Measurements from ENCODE around the gene ENOX1.

ENOX1 gene

DNA sequence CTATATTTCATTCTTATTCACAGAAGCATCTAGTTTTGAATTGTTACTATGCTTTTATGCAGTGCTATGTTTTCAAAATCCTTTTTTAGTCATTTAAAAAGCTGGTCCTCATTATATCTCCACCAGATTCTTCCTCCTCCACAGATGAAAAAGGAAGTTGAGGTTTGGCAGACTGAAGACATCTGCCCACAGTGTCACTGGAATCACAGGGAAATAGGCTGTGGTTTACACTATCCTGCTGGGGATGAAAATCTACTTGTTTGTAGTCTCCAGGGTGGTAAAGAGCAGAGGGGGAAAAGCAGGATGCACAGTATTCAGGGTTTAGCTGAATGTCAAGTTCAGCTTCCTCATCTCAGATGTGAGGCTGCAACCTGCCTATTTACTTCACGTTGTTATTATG, 412.2 kb downstream of the ENOX1 start:
- TF ChIP-seq, protein P1, sequence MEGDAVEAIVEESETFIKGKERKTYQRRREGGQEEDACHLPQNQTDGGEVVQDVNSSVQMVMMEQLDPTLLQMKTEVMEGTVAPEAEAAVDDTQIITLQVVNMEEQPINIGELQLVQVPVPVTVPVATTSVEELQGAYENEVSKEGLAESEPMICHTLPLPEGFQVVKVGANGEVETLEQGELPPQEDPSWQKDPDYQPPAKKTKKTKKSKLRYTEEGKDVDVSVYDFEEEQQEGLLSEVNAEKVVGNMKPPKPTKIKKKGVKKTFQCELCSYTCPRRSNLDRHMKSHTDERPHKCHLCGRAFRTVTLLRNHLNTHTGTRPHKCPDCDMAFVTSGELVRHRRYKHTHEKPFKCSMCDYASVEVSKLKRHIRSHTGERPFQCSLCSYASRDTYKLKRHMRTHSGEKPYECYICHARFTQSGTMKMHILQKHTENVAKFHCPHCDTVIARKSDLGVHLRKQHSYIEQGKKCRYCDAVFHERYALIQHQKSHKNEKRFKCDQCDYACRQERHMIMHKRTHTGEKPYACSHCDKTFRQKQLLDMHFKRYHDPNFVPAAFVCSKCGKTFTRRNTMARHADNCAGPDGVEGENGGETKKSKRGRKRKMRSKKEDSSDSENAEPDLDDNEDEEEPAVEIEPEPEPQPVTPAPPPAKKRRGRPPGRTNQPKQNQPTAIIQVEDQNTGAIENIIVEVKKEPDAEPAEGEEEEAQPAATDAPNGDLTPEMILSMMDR (IDR thresholded peaks at IDR 0.05): no peak
- TF ChIP-seq ZFX (IDR thresholded peaks at IDR 0.05; ENCODE audit: borderline replicate concordance): no peak
- no peak overlapping the region for H3K27ac ChIP-seq

DNA sequence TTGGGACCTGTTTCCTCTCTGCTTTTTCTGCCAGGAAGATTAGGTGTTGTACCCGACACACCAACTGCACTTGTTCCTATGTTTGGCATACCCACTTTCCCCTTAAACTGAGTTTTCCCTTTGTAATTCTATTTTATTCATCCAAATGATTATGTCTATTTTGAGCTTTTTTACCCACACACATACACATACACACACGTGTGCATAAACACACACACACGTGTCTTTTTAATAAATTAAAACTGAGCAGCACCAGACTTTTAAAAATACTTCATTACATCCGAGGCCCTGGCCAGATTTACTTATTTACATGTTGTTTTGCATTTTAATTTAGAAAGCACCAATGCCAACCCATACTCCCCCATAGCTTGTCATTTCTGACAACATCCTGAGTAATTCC, 413.4 kb downstream of the ENOX1 start:
- H3K27ac ChIP-seq: no peak overlapping the region
- TF ChIP-seq ZFX (IDR thresholded peaks at IDR 0.05; ENCODE audit: borderline replicate concordance): no peak
- TF ChIP-seq, protein P1 (IDR thresholded peaks at IDR 0.05): no peak

DNA sequence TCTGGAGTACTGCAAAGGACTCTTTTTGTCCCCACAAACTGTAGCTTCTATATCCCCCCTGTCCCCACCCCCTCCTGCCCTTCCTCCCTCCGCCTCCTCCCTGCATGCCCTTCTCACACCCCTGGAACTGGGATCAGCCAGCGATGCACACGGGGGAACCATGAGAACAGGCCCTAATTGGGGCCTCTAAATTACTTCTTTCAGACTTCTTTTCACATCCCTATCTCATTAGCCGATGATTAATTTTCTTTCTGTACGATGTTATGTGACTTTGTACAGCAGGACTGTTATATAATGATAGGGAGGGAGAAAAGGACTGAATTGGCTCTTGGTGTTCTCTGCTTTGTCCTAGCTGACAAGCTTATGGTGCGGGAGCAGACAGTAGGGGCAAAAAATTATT, 415.9 kb downstream of the ENOX1 start:
- TF ChIP-seq, protein P1 (IDR thresholded peaks at IDR 0.05): no peak
- TF ChIP-seq ZFX (IDR thresholded peaks at IDR 0.05; ENCODE audit: borderline replicate concordance): no peak

DNA sequence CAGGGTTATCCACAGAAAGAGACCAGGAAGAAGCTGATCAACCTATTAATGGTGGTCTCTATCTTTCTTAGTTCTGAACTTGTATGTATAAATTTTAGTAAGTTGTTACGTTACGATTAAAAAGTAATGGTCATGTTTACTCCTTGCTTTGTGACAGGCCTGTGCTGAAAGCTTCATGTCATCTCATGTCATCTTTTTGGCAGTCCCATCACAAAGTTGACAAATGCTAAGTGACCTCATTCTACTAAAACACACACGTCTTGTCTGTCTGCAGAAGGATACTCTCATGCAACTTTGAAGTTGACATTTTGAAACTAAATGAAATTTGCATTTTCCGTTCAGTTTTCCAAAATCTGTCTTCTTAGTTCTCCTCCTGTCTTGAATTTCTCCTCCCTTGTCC, 417.5 kb downstream of the ENOX1 start:
- TF ChIP-seq ZFX (IDR thresholded peaks at IDR 0.05; ENCODE audit: borderline replicate concordance): no peak
- TF ChIP-seq, protein P1 (IDR thresholded peaks at IDR 0.05): no peak
- no peak overlapping the region for H3K27ac ChIP-seq

More for the DNA sequence above, 415.9 kb downstream of the ENOX1 start:
- no peak overlapping the region for H3K27ac ChIP-seq

DNA sequence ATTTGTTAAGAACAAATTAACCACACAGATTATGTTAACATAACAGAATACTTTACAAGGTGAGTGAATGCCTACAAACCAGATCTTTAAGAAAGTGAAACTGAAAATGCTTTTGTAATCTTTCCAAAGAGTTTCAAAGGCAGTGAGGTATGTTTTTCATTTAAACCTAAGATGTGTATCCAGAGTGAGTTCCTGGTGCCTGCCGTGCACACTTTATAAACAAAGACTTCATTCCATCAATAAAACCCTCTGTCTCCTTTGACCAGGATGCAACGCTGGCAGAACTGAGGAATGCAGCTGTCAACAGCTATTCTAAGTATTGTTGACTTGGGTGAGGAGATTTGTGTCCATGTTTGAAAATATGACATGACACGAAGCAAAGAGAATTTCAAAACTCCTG, 418.8 kb downstream of the ENOX1 start:
- H3K27ac ChIP-seq: peak overlapping the region; percentile 60
- TF ChIP-seq ZFX (IDR thresholded peaks at IDR 0.05; ENCODE audit: borderline replicate concordance): no peak
- TF ChIP-seq, protein P1 (IDR thresholded peaks at IDR 0.05): no peak

DNA sequence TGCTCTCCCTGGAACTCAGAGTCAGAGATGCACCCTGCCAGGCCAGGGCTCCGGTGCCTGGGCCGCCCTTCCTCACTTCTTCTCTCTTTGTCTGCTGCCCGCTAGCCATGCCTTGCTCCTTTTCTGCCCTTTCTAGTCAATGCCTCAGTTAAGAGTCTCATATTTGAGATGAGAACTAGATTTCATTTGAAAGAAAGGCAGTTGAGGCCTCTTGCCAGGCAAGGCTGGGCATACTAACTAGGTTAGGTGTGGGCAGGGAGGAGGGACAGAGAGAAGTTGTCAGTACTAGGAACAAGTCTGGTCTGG, 421.8 kb downstream of the ENOX1 start:
- no peak for TF ChIP-seq ZFX (IDR thresholded peaks at IDR 0.05; ENCODE audit: borderline replicate concordance)
- TF ChIP-seq, protein P1 (IDR thresholded peaks at IDR 0.05): no peak
- H3K27ac ChIP-seq: no peak overlapping the region

DNA sequence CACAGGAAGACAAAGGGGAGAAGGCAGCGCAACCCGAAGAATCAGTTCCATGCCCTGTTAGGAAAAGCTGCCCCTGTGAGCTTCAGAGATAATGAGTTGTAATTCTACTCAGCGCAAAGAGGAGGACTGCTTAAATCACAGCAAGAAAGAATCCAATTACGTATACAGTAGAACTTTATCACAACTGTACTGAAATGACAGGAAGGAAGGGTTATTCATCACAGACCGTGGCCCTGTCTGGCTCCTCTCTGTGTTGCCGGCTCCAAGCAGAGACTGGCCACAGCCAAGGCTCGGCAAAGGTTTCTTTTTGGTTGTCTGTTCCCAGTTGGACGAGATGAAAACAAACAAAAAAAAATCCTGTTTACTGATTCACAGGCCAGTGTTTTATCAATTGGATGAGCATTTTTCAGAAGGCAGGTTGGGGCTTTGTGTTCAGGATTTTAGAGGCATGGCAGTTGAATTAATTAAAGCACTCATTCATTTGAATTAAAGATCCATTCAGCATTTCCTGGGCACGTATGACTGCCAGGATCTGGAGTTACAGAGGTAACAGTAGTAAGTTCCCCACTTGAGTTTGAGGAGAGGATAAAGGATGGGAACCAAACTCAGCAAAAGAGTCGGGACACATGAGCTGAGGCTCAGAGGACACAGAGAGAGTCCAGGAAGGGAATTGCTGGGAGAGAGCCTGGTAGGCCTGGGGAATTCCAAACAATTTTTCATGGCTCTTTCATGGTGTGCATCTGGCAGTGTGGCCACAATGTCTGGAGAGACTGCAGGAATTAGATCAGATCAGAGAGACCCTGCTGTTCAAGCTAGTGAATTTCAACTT, 422.3 kb downstream of the ENOX1 start:
- TF ChIP-seq ZFX (IDR thresholded peaks at IDR 0.05; ENCODE audit: borderline replicate concordance): no peak
- TF ChIP-seq, protein P1 (IDR thresholded peaks at IDR 0.05): no peak
- no peak overlapping the region for H3K27ac ChIP-seq
